ENCODE measurements around the gene CCDC134. TPM values are rescaled to one million over a fixed set of nuclear protein-coding genes. Genes with fewer than 3 reads are reported as not detected.
A peak's percentile ranks its signal among the peaks of the same experiment; 100 is the strongest.

Gene CCDC134
- total RNA-seq, 1 donor from 2014 or later, result 24.2 TPM

DNA sequence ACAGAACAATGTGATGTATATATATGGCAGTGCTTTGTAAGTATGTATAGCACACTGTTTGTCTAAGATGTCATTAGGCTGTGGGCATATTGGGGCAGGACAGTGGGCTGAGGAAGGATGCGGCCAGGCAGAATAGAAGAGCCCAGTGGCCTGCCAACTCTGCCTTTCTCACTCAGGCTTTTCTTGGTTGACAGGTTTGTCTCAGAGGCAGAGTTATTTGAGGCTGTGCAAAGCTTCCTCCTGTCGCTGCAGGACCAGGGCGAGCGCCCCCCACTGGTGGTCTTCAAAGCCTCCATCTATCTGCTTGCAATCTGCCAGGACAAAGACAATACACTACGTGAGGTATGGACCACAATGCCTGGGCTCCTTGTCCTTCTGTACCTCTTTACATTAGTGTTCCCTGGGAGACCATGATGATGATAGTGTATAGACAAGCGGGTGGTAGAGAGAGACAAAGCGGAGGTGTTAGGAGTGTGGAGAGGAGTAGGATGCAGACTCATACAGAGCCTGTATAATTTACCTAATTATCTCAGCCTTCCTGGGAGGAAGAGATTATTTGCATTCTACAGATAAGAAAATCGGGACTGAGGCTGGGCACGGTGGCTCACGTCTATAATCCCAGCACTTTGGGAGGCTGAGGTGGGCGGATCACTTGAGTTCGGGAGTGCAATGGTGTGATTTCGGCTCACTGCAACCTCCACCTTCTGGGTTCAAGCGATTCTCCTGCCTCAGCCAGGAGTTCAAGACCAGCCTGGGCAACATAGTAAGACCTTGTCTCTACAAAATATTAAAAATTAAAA lies 37.3 kb upstream of the CCDC134 start:
- Mint-ChIP-seq H3K4me1 (ENCODE audit: low read depth) (no peaks in the 10 kb centered on the region), H3K27me3 (peaks cover 5% of the 10 kb centered on the region), H3K4me3 (ENCODE audit: low read depth) (no peak overlapping the region), H3K9me3 (ENCODE audit: low read depth) (no peaks in the 10 kb centered on the region), H3K36me3 (ENCODE audit: insufficient read depth) (no peaks in the 10 kb centered on the region), H3K27ac (no peak overlapping the region)
- TF ChIP-seq, protein P1, sequence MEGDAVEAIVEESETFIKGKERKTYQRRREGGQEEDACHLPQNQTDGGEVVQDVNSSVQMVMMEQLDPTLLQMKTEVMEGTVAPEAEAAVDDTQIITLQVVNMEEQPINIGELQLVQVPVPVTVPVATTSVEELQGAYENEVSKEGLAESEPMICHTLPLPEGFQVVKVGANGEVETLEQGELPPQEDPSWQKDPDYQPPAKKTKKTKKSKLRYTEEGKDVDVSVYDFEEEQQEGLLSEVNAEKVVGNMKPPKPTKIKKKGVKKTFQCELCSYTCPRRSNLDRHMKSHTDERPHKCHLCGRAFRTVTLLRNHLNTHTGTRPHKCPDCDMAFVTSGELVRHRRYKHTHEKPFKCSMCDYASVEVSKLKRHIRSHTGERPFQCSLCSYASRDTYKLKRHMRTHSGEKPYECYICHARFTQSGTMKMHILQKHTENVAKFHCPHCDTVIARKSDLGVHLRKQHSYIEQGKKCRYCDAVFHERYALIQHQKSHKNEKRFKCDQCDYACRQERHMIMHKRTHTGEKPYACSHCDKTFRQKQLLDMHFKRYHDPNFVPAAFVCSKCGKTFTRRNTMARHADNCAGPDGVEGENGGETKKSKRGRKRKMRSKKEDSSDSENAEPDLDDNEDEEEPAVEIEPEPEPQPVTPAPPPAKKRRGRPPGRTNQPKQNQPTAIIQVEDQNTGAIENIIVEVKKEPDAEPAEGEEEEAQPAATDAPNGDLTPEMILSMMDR (IDR thresholded peaks at IDR 0.05; ENCODE audit: unreplicated experiment), result peak; percentile 64
- DNase-seq (ENCODE audit: low spot score, unreplicated experiment), result peak; percentile 12

DNA sequence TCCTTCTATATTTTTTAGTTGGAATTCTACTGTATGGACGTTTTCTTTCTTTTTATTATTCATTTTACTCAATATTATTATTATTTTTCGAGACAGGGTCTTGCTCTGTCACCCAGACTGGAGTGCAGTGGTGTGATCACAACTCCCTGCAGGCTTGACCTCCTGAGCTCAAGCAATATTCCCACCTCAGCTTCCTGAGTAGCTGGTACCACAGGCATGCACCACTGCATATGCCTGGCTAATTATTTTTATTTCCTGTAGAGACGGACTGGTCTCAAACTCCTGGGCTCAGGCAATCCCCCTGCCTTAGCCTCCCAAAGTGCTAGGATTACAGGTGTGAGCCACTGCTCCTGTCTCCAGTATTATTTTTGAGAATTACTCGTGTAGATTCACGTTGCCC lies 34.0 kb upstream of the CCDC134 start:
- H3K9me3 Mint-ChIP-seq (ENCODE audit: low read depth), result no peaks in the 10 kb centered on the region
- TF ChIP-seq, protein P1 (IDR thresholded peaks at IDR 0.05; ENCODE audit: unreplicated experiment), result no peak
- no peak for DNase-seq (ENCODE audit: low spot score, unreplicated experiment)
- no peak overlapping the region for H3K27ac Mint-ChIP-seq
- H3K4me1 Mint-ChIP-seq (ENCODE audit: low read depth), result no peaks in the 10 kb centered on the region
- H3K27me3 Mint-ChIP-seq, result peaks cover 4% of the 10 kb centered on the region
- H3K4me3 Mint-ChIP-seq (ENCODE audit: low read depth), result no peak overlapping the region
- no peaks in the 10 kb centered on the region for H3K36me3 Mint-ChIP-seq (ENCODE audit: insufficient read depth)

DNA sequence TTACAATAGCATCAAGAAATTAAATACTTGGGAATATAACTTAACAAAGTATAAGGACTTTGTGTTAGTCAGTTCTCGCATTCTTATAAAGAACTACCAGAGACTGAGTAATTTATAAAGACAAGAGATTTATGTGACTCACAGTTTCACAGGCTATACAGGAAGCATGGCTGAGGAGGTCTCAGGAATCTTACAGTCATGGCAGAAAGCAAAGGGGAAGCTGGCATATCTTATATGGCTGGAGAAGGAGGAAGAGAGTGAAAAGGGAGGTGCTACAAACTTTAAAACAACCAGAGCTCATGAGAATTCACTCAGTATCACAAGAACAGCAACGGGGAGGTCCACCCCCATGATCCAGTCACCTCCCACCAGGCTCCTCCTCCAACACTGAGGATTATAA lies 32.0 kb upstream of the CCDC134 start:
- no peak overlapping the region for H3K4me3 Mint-ChIP-seq (ENCODE audit: low read depth)
- no peaks in the 10 kb centered on the region for H3K36me3 Mint-ChIP-seq (ENCODE audit: insufficient read depth)
- no peaks in the 10 kb centered on the region for H3K27me3 Mint-ChIP-seq
- TF ChIP-seq, protein P1 (IDR thresholded peaks at IDR 0.05; ENCODE audit: unreplicated experiment), result no peak
- peaks cover 8% of the 10 kb centered on the region for H3K4me1 Mint-ChIP-seq (ENCODE audit: low read depth)
- H3K27ac Mint-ChIP-seq, result no peak overlapping the region
- H3K9me3 Mint-ChIP-seq (ENCODE audit: low read depth), result peaks cover 5% of the 10 kb centered on the region
- DNase-seq (ENCODE audit: low spot score, unreplicated experiment), result no peak

DNA sequence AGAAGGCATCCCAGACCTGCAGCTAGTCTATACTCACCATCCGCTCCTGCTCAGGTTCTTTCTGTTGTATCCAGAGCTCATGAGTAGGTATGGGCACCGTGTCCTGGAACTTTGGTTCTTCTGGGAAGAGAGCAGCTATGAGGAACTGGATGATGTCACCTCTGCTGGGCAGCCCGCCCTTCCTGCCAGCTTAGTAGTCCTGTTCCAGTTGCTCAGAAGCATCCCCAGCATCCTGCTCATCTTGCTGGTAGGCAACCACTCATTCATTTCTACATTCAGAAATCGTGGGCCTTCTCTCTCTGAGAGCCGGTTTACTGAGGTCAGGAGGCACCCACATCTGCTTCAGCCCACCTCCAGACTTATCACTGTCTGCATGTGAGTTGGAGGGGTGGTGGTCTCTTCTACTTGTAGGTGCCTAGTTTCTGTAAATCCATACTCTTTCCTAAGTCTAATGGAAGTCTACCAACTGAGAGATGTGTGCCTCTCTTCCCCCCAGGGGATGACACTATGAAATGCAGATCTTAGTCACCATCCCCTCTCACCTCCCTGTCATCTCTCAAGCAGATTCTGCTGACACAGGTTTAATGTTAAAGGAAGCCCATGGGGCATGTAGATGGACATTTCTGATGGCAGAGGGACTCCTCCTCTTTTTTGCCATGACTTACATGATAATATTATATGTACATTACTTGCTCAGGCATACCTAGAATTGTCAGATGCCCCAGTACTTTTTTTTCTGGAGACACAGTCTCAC lies 29.6 kb upstream of the CCDC134 start:
- H3K4me1 Mint-ChIP-seq (ENCODE audit: low read depth), result peaks cover 8% of the 10 kb centered on the region
- TF ChIP-seq, protein P1 (IDR thresholded peaks at IDR 0.05; ENCODE audit: unreplicated experiment), result no peak
- no peaks in the 10 kb centered on the region for H3K27me3 Mint-ChIP-seq

DNA sequence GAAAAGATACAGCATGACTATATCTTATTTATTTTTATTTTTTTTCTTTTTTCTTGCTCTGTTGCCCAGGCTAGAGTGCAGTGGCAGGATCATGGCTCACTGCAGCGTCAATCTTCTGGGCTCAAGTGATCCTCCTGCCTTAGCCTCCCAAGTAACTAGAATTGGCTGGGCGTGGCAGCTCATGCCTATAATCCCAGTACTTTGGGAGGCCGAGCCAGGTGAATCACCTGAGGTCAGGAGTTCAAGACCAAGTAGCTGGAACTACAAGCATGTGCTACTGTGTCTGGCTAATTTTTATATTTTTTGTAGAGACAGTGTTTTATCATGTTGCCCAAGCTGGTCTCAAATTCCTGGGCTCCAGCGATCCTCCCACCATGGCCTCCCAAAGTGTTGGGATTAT lies 28.3 kb upstream of the CCDC134 start:
- Mint-ChIP-seq H3K36me3 (ENCODE audit: insufficient read depth) (no peaks in the 10 kb centered on the region), H3K4me1 (ENCODE audit: low read depth) (peaks cover 8% of the 10 kb centered on the region), H3K9me3 (ENCODE audit: low read depth) (peaks cover 5% of the 10 kb centered on the region), H3K4me3 (ENCODE audit: low read depth) (no peak overlapping the region), H3K27me3 (no peaks in the 10 kb centered on the region), H3K27ac (no peak overlapping the region)
- no peak for DNase-seq (ENCODE audit: low spot score, unreplicated experiment)
- TF ChIP-seq, protein P1 (IDR thresholded peaks at IDR 0.05; ENCODE audit: unreplicated experiment), result no peak

More for the DNA sequence above, 29.6 kb upstream of the CCDC134 start:
- Mint-ChIP-seq H3K27ac (no peak overlapping the region), H3K4me3 (ENCODE audit: low read depth) (no peak overlapping the region), H3K36me3 (ENCODE audit: insufficient read depth) (no peaks in the 10 kb centered on the region), H3K9me3 (ENCODE audit: low read depth) (peaks cover 5% of the 10 kb centered on the region)
- DNase-seq (ENCODE audit: low spot score, unreplicated experiment), result no peak
